ENCODE results near the gene TRPM8. TPM values are rescaled to one million over a fixed set of nuclear protein-coding genes. Genes with fewer than 3 reads are reported as not detected.
"Not testable (repeated sequence)": the region's sequence is repeated elsewhere in the genome, so short reads cannot be mapped to it uniquely, and the experiment has no call there.

The TRPM8 gene
- not detected for total RNA-seq
- long read RNA-seq = 0 reads

DNA sequence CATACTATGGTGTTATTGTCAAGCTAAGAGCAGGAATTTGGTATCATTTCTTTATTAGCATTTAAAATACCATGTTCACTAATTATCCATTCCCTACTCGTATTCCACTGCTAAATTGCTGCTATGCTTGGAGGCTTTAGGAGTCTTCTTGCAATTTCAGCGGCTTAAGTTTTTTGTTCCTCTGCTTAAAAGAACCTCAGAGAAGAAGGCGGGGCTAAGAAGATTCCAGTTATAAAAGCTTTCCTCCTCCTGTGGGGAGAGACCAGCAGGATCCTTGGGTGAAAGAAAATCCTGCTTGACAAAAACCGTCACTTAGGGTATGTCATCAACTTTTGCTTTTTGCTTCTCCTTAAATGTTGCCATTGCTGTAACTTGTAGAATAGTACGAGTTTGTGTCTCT, at the start of gene TRPM8:
Gene TRPM8 (plus strand): TSS at position 258 of the 400 bp plus-strand sequence. CDS start 9,165 bp downstream, outside the sequence.
- no peak within 1 kb of the TSS for H3K27ac ChIP-seq (replicated peaks)
- H3K4me1 ChIP-seq = no peaks in the 10 kb centered on the region
- H3K27me3 ChIP-seq (ENCODE audit: low read depth) = peaks cover 73% of the 10 kb centered on the region
- no peak for DNase-seq
- H3K9me3 ChIP-seq (replicated peaks) = no peaks in the 10 kb centered on the region
- intact Hi-C loops (cut with micrococcal nuclease) = no loop called here
- H3K36me3 ChIP-seq = no peaks in the 10 kb centered on the region
- no peak within 1 kb of the TSS for H3K4me3 ChIP-seq
- TF ChIP-seq, protein P1, sequence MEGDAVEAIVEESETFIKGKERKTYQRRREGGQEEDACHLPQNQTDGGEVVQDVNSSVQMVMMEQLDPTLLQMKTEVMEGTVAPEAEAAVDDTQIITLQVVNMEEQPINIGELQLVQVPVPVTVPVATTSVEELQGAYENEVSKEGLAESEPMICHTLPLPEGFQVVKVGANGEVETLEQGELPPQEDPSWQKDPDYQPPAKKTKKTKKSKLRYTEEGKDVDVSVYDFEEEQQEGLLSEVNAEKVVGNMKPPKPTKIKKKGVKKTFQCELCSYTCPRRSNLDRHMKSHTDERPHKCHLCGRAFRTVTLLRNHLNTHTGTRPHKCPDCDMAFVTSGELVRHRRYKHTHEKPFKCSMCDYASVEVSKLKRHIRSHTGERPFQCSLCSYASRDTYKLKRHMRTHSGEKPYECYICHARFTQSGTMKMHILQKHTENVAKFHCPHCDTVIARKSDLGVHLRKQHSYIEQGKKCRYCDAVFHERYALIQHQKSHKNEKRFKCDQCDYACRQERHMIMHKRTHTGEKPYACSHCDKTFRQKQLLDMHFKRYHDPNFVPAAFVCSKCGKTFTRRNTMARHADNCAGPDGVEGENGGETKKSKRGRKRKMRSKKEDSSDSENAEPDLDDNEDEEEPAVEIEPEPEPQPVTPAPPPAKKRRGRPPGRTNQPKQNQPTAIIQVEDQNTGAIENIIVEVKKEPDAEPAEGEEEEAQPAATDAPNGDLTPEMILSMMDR (IDR thresholded peaks at IDR 0.05; ENCODE audit: borderline replicate concordance) = no peak

DNA sequence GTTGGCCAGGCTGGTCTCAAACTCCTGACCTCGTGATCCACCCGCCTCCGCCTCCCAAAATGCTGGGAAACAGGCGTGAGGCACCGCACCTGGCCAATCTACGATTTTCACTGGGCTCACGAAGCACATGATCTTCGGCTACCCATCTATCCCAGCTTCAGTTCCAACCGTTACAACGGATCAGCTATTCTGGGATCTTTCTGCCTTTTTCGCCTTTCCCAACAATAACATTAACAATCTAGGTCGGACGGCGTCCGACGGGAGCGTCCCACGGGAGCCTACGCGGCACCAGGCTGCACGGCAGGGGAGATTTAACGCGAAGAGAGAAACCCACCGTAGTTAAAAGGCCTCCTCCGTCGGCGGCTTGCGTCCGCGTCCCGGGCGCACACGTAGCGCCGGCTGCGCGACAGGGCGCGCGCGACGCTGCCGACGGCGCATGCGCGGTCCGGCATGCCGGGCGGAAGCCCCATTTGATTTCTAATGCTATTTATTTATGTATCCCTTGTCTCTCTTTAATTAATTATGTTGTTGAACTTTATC, 49.1 kb upstream of the TRPM8 start, which contains the start of gene MSL3B:
Gene MSL3B (minus strand): TSS at position 394 of the 540 bp plus-strand sequence.
- intact Hi-C loops (cut with micrococcal nuclease) = no loop called here
- Histone ChIP-seq H3K9me3 (replicated peaks) (peaks cover 11% of the 10 kb centered on the region), H3K36me3 (no peaks in the 10 kb centered on the region), H3K27me3 (ENCODE audit: low read depth) (peaks cover 45% of the 10 kb centered on the region), H3K4me1 (no peaks in the 10 kb centered on the region), H3K4me3 (peak within 1 kb of the TSS; percentile 62), H3K27ac (replicated peaks) (no peak within 1 kb of the TSS)
- DNase-seq = no peak
- TF ChIP-seq, protein P1 (IDR thresholded peaks at IDR 0.05; ENCODE audit: borderline replicate concordance) = no peak

DNA sequence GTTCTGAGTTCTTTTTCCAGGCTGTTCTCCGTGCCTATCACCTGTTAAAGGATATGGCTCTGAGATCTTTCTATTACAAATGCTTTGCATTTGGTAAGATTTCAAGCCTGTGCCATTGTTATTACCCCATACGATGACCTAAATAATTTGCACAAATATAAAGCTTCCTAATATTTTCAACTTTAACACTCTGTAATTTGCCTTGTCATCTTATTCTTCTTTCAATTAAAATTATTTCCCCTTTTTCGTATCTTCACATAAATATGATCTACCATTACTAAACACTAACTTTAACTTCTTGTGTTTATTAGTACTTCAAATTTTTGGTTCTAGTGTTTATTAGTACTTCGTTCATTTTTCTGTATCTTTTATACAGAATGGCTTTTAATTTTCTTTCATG, 45.7 kb upstream of the TRPM8 start:
- intact Hi-C loops (cut with micrococcal nuclease) = no loop called here
- Histone ChIP-seq H3K9me3 (replicated peaks) (peaks cover 19% of the 10 kb centered on the region), H3K36me3 (no peaks in the 10 kb centered on the region), H3K27ac (replicated peaks) (no peak overlapping the region), H3K4me3 (no peak overlapping the region), H3K27me3 (ENCODE audit: low read depth) (peaks cover 64% of the 10 kb centered on the region), H3K4me1 (no peaks in the 10 kb centered on the region)
- no peak for DNase-seq
- TF ChIP-seq, protein P1 (IDR thresholded peaks at IDR 0.05; ENCODE audit: borderline replicate concordance) = no peak

DNA sequence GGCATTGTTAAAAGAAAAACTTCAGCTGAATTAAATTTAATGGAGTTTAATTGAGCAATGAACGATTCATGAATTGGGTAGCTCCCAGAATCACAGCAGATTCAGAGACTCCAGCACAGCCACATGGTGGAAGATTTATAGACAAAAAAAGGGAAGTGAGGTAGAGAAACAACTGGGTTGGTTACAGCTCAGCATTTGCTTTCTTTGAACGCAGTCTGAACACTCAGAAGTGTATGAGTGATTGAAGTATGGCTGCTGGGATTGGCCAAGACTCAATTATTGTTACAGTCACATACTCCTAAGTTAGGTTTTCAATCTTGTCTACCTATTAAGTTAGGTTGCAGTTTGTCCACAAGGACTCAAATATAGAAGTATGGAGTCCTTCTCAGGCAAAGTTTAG, 45.0 kb upstream of the TRPM8 start:
- H3K9me3 ChIP-seq (replicated peaks) = peaks cover 26% of the 10 kb centered on the region
- H3K4me1 ChIP-seq; H3K27ac ChIP-seq (replicated peaks); DNase-seq; H3K4me3 ChIP-seq; intact Hi-C loops (cut with micrococcal nuclease); H3K36me3 ChIP-seq: not testable (repeated sequence)
- peaks cover 64% of the 10 kb centered on the region for H3K27me3 ChIP-seq (ENCODE audit: low read depth)

DNA sequence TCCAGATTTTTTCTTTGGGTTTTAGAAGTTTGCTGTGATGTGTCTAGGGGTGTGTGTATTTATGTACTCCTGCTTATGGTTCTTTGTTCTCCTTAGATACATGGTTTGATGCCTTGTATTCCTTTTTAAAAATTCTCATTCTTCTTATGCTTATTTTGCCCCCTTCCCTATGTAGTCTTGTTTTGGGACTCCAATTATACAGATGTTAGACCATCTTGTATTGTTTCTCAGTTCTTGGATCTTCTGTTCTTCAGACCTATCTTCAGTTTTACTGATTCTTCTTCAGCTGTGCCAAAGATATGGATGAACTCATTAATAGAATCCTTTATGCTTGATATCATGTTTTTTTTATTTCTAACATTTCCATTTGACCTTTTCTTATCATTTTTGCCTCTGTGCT, 34.8 kb upstream of the TRPM8 start:
- TF ChIP-seq, protein P1 (IDR thresholded peaks at IDR 0.05; ENCODE audit: borderline replicate concordance) = no peak
- no peak for DNase-seq
- H3K9me3 ChIP-seq (replicated peaks) = peaks cover 42% of the 10 kb centered on the region
- intact Hi-C loops (cut with micrococcal nuclease) = no loop called here
- no peak overlapping the region for H3K4me3 ChIP-seq
- H3K27me3 ChIP-seq (ENCODE audit: low read depth) = peaks cover 26% of the 10 kb centered on the region
- H3K4me1 ChIP-seq = no peaks in the 10 kb centered on the region
- no peaks in the 10 kb centered on the region for H3K36me3 ChIP-seq
- H3K27ac ChIP-seq (replicated peaks) = no peak overlapping the region

DNA sequence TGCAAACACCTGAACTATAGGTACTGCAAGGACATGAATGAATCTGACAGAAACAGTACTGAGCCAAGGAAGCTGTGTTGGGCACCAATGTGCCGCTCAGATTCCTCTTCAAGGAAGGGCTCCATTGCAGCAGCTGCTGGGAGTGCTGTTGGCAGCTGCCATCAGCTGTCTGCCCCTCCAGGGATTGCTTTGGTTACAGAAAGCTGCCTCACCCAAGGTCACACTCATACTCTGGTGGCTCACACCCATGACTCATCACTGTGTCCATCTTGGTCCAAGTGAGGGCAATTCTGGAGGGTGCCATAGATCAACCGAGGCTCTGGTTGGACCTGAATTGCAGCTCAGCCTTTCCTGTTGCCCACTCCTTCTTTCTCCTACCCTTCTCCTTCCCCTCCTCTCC, 24.4 kb upstream of the TRPM8 start:
- no peak overlapping the region for H3K27ac ChIP-seq (replicated peaks)
- DNase-seq = no peak
- no peaks in the 10 kb centered on the region for H3K36me3 ChIP-seq
- H3K4me3 ChIP-seq = no peak overlapping the region
- H3K9me3 ChIP-seq (replicated peaks) = no peaks in the 10 kb centered on the region
- H3K4me1 ChIP-seq = no peaks in the 10 kb centered on the region
- TF ChIP-seq, protein P1 (IDR thresholded peaks at IDR 0.05; ENCODE audit: borderline replicate concordance) = no peak
- intact Hi-C loops (cut with micrococcal nuclease) = no loop called here
- peaks cover 52% of the 10 kb centered on the region for H3K27me3 ChIP-seq (ENCODE audit: low read depth)

DNA sequence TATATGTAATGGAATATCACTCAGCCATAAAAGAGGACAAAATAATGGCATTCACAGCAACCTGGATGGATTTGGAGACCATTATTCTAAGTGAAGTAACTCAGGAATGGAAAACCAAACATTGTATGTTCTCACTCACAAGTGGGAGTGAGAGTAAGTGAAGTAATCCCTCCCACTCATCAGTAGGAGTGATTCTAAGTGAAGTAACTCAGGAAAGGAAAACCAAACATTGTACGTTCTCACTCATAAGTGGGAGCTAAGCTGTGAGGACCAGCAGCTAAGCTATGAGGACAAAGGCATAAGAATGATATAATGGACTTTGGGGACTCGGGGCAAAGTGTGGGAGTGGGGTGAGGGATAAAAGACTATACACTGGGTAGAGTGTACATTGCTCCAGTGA, 20.9 kb upstream of the TRPM8 start:
- H3K9me3 ChIP-seq (replicated peaks); DNase-seq; intact Hi-C loops (cut with micrococcal nuclease); H3K4me3 ChIP-seq; H3K27ac ChIP-seq (replicated peaks); H3K36me3 ChIP-seq; H3K4me1 ChIP-seq: not testable (repeated sequence)
- peaks cover 46% of the 10 kb centered on the region for H3K27me3 ChIP-seq (ENCODE audit: low read depth)

Data from left ventricle myocardium inferior (tissue), 1 donor.